HG02642 (cell line): Measurements from ENCODE around the gene UBE2E2.

Experiments used
- ATAC-seq: cut with Tn5 transposase; IDR thresholded peaks from one replicate; pipeline ENCODE4 v1.9.1; 2021; ENCODE audit warnings: mild to moderate bottlenecking; ENCODE audit not compliant: unreplicated experiment, poor library complexity

Gene UBE2E2

DNA sequence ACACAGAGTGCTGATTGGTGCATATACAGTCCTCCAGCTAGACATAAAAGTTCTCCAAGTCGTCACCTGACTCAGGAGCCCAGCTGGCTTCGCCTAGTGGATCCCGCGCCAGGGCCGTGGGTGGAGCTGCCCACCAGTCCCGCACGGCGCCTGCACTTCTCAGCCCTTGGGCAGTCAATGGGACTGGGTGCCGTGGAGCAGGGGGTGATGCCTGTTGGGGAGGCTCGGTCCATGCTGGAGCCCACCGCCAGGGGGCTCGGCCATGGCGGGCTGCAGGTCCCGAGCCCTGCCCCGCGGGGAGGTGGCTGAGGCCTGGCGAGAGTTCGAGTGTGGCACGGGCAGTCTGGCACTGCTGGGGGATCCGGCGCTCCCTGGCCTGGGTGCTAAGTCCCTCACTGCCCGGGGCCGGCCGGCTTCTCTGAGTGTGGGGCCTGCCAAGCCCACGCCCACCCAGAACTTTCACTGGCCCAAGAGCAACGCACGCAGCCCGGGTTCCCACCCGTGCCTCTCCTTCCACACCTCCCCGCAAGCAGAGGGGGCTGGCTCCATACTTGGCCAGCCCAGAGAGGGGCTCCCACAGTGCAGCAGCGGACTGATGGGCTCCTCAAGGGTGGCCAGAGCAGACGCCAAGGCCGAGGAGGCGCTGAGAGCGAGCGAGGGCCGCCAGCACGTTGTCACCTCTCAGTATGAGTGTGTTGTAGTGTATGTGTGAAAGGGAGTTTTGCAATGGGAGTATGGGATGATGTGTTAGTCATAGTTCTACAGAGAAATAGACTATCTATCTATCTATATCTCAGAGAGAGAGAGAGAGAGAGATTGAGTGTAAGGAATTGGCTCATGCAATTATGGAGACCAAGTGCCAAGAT is 69.0 kb downstream of the UBE2E2 start:
- no peak for ATAC-seq

DNA sequence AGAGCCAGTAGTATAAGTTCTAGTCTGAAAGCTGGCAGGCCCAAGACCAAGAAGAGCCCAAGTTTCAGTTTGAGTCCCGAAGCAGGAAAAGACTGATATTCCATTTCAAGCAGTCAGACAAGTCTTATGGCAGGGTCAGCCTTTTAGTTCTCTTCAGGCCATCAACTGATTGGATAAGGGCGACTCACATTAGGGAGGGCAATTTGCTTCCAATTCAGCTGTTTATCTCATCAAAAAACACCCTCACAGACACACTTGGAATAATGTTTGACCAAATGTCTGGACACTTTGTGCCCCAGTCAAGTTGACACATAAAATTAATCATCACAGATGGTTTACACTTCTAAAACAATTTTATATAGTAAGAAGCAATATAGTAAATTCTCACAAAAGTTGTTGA is 69.7 kb downstream of the UBE2E2 start:
- no peak for ATAC-seq

DNA sequence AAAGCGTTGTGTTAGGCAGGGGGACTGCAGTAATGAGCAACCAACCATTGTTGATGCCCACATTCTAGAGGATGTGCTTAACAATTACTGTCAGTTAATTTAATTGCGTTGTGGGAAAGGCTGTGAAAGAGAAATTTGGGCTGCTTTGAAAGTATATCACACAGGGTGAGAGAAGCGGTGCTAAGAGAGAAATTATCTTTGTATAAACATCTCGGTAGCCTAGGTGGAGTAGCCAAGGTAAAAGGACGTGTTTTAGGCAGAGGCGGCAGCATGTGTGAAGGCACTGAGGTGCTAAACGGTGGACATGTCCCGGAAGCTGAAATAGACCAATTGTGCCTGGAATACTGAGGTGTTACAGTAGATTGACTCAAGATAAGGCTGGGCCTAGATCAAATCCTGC is 71.9 kb downstream of the UBE2E2 start:
- no peak for ATAC-seq

DNA sequence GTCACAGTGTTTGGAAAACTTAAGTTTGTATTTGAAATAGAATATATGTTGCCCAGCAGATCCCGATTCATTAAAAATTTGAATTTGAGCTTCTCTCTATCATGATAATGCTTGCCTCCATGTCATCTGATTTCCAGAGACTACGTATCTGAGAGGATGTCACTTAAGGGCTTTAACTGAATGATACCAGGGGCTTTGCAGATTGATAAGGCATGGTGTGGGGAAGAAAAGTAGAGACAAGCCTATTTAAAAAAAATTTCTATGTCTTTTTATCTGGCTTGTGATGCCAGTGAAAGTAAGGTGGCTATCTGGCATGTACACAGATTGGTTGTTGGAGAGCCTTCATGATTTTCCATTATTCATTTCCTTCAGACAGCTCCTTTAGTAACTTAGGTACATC is 72.7 kb downstream of the UBE2E2 start:
- ATAC-seq = no peak

DNA sequence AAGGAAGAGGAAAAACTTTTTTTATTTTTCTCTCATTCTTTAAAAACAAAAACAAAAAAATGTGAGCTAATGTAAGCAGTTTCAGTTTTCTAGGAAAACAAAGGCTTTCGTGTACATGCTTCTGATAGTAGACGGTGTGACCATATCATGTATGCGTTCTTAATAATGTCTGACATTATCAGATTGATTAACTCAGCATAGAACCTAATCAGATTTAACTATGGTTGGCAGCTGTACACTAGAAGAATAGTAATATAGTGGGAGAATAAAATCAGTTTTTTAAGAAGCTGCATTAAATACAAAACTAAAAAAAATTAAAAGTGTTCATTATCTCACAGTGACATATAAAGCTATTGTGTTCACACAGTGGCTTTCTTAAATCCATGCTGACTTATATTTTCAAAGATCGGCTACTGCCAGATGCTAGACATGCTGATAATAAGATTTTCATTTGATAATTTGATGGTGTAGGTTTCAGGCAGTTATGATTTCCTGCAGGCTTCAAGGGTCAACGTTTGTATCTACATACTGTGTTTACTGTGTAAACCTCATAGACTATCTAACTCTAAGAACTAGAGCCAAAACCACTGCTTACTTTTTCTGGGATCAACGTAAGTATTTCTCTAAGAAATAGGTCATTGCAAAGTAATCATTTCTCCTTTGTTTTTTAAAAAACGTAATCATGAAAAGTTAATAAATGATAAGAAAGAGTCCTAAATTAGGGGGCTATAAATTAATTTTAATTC is 74.0 kb downstream of the UBE2E2 start:
- no peak for ATAC-seq

DNA sequence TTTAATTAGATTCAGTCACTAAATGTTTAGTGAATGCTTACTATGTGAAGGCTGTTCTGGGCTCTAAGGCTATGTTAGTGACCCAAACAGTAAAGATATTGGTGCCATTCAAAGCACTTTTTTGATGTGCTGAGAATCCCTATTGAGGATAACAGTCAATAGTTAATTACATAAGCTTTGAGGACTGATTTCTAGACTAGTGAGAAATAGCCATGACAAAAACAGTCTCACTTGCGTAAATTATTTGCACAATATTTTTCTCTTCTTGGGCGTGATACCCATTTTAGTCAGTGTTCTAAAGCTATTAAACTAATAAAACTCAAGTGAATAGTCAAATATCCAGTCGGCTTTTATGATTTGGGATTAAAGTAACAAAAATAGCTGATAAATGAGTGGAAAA is 74.6 kb downstream of the UBE2E2 start:
- no peak for ATAC-seq

DNA sequence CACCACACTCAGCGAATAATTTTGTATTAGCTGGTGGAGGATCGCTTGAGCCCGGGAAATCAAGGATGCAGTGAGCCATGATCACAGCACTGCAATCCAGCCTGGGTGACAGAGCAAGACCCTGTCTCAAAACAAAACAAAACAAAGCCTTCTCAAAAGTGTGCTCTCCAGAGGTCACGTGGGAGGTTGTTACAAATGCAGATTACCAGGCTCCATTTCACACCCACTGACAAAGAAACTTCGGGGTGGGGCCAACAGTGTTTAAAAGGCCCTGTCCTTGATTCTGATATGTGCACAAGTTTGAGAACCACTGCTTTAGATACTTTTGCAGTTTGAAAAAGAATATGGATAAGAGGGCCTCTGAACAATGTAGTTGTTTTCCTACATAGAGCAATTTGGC is 80.5 kb downstream of the UBE2E2 start:
- no peak for ATAC-seq

DNA sequence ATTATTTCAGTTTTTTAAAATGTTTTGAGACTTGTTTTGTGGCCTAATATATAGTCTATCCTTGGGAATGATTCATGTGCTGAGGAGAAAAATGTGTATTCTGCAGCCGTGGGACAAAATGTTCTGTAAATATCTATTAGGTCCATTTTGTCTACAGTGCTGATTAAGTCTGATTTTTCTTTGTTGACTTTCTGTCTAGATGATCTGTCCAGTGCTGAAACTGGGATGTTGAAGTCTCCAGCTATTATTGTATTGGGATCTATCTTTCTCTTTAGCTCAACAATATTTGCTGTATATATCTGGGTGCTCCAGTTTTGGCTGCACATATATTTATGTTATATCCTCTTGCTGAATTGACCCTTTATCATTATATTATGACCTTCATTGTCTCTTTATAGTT is 85.2 kb downstream of the UBE2E2 start:
- ATAC-seq = no peak

DNA sequence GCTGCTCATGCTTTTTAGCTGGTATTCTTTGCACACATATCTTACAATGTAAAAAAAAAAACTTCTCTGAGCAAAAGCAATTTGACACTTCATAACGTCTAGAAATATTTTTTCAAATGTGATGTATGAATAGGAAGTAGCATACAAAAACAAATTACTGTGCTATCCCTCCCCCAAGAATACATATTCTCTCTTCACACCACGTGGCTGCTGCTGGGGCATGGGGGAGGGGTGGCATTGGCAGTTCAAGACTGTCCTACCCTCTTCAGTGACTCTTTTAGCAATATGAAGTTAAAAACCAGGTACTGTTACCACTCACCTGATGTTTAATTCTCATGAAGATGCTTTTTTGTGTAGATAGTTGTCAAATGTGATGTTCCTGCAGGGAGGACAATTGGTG is 85.6 kb downstream of the UBE2E2 start:
- ATAC-seq = no peak

DNA sequence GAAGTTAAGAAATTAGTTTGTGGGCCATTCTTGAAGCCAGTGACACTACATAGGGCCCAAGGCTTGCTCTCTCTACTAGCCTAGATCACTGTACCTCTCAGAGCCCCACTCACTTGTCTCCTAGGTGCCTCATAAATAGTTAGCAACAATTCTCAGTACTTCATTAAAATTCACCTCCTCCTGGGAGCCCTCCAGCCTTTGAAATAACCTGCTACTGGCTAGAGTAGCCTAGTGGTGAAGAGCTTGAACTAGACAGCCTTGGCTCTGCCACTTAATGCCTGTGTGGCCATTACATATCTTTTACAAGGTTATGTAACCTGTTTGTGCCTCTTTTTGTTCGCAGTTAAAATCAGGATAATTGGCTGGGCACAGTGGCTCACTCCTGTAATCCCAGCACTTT is 89.3 kb downstream of the UBE2E2 start:
- no peak for ATAC-seq

DNA sequence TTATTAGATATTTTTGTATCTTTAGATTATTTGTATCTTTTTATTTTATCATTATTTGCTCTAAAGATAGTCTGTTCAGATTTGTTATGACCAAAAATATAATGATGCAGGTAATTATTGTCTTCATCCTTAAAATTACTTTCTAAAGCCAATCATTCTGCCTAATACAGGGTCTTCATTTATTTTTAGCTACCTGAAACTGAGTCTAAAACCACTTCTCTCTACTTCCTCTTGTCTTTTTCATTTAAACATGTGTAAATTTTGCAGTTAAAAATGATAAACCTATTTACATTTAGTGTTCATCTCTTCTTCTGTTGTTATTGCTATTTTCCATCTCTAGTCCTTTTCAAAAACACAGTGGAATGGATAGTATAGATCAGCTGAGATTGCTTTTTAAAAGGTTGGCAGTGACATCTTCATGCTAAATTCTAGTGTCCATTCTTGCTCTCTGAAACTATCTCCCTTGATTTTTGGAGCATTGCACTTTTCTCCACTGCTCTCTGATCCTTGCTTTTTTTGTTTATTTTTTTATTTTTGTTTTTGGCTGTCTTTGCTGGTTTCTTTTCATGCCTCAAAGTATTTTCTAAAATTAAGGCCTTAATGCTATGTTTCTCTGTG is 91.8 kb downstream of the UBE2E2 start:
- no peak for ATAC-seq

DNA sequence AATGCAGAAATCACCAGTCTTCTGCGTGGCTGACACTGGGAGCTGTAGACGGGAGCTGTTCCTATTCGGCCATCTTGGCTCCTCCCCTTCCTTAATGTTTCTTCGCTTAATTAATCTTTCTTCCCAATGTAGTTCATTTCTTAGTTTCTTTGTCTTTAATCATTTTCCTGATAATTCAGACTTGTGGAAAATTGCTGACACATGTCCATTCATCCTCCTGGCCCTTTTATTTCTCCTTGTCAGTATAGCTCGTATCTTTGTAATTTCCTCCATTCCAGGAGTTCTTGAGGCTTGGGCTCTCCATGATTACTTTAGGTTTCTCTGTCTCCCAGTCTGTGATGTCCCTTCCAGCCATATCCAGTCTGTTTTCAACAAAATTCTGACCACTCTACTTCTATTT is 98.7 kb downstream of the UBE2E2 start:
- no peak for ATAC-seq

DNA sequence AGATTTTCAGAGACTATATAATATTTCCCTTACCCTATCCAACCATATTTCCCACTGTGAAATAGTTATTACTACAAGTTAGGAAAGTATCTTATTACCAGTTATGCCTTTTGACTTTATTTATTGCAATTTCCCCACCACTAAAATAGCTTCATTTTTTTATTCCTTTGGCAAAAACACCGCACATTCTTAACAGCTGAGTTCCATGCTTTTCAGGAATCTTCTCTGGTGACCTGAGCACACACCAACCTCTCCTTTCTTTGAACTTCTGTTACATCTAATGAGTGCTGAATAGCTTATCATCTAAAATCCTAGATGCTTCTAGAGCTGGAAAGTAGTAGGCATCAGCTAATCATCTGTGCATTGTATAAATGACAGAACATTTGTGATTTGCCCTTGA is 99.1 kb downstream of the UBE2E2 start:
- ATAC-seq = no peak

DNA sequence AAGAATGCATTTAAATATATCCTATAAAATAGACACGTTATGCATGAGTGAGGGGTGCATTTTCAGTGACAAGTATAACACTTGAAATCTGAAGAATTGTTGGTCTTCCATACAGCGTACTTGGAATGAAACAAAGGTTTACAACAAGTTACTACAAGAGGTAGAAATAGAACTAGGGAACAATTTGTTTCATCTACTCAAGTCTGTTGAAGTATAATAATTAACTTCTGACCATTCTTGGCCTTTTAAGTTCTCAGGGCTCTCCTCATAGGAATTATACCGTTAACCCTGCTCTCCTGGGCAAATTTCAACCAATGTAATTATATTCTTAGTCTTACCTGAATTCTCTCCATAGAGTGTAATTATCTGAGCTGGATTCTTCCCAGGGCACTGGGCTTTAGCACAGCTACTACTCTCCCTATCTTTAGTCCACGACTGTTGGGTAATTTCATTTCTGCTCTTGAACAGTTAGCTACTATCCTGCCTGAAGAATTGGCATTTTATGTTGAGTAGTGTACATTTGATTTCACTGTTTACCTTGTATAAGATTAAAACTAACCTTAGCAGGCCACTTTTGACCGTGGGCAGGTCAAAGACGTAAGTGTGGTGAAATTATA is 100.6 kb downstream of the UBE2E2 start:
- ATAC-seq = no peak

DNA sequence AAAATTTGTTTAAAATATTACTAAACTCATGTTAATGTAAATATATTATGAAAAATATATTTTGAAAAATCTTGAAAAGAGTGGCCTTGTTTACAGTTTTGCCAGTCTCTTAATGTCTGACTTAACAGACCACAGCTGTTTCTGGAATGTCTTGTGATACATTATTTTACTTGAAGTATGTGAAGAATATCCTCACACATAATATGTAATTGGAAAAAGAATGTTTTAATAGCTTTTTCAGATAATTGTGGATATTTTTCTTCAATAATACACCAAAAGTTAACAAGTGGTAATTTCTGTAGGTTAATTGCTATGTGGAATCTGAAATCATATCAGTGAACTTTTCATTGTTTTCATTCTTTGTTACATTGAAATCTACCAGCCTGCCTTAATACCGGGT is 101.3 kb downstream of the UBE2E2 start:
- ATAC-seq = no peak

DNA sequence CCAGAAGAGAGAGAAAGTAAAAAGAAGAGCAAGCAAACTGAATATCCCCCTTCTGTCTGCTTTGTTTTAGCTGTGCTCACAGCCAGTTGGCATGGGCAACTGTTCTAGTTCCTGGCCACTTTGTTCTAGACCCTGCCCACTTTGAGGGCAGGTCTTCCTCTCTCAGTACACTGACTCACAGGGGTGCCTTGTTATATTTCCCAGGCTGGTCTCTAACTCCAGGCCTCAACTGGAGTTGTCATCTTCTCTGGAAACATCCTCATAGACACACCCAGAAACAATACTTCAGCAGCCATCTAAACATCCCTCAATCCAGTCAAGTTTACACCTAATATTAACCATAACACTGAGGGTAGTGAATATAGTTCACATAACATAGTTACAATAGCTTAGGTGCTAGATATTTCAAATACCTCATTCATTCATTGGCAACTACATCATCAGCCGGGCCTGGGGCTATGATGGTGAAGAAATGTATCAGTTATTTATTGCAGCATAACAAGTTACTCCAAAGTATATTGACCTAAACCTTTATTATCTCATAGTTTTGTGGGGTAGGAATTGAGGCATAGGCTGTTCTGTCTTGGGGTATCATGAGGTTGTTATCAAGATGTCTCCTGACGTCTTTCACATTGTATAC is 106.0 kb downstream of the UBE2E2 start:
- ATAC-seq = no peak

DNA sequence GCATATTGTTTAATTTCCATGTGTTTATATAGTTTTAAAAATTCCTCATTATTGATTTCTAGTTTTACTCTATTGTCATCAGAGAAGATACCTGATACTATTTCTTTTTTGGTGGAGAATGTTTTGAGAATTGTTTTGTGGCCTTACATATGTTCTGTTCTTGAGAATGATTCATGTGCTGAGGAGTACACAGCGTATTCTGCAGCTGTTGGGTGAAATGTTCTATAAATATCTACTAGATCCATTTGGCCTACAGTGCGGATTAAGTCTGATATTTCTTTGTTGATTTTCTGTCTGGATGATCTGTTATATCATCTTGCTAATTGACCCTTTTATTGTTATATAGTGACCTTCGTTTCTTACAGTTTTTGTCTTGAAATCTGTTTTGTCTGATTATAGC is 109.7 kb downstream of the UBE2E2 start:
- ATAC-seq = no peak

DNA sequence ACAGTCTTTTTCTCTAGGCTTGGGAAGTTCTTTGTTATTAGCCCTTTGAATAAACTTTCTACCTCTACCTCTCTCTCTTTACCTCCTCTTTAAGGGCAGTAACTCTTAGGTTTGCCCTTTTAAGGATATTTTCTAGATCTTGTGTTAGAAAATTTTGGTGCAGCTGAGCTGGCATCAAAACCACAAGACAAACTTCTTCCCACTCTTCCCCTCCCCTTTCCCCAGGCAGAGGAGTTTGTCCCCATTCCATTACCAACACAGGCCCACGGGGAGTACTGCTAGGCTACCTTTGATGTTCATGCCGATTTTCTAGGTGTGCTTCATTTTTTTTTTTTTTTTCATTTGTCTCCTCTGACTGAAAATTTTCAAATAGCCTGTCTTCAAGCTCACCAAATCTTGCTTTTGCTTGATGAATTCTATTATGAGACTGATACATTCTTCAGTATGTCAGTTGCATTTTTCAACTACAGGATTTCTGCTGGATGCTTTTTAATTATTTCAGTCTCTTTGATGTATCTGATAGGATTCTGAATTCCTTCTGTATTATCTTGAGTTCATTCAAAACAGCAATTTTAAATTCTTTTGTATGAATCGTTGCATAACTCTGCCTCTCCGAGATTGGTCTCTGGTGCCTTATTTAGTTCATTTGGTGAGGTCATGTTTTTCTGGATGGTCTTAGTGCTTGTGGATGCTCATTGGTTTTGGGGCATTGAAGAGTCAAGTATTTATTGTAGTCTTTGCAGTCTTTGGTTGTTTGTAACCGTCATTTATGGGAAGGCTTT is 112.0 kb downstream of the UBE2E2 start:
- no peak for ATAC-seq

DNA sequence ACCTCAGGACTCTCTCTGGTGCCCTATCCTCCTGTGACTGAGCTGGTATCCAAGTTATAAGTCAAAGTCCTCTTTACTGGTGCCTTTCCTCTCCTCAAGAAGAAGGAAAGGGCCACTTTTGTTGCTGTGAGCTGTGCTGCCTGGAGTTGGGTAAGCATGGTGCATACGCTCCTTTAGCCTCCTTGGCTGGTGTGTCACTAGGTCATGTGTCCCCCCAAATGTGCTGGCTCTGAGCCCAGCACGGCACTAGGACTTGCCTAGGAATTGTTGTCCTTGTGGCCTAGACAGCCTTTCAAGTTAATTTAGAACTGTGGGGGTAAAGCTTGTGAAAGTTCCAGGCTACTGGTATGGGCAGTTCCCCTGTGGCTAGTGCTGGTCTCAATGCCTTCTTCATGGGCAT is 113.8 kb downstream of the UBE2E2 start:
- no peak for ATAC-seq
